ENCODE results near the gene SMC1A. TPM values are rescaled to one million over a fixed set of nuclear protein-coding genes. Genes with fewer than 3 reads are reported as not detected.

SMC1A gene
- total and polyA plus RNA-seq, 2 of the 8 experiments (the other 6 are each of a cell fraction or from before 2014, with no cell fraction given) = 22.2 to 98.1 TPM

DNA sequence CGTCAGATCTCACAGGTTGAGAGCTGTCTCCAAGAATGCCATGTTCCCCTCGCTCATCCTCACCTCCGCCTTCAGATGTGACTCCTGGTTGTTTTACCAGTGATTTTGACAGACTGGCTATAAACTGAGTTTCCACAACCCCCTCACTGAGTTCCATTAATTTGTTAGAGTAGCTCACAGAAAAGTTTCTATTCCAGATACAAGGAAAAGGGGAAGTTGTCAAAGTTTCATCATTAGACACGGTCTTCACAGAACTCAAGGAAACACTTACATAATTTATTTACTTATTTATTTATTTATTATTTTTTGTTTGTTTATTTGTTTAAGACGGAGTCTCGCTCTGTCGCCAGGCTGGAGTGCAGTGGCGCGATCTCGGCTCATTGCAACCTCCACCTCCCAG is 85.4 kb downstream of the SMC1A start:
- H4K91ac ChIP-seq (replicated peaks; ENCODE audit: insufficient read length, low read length) = no peak overlapping the region
- no peaks in the 10 kb centered on the region for H3K4me1 ChIP-seq (replicated peaks in 1 of 4; ENCODE audit: control insufficient read depth in 3 of 4, insufficient read depth in 4 of 4, low read length in 3 of 4)
- POLR2A ChIA-PET (ENCODE audit: partially characterized antibody) = no interaction called here
- H3K27ac ChIP-seq (ENCODE audit: low read depth, low read length) = no peak overlapping the region
- H2AK5ac ChIP-seq (ENCODE audit: low read depth, low read length) = no peak overlapping the region
- H3K4me2 ChIP-seq (ENCODE audit: insufficient read depth in 1 of 2, low read depth in 2 of 2, low read length in 2 of 2) = no peak overlapping the region
- CTCF ChIA-PET (ENCODE audit: partially characterized antibody) = interaction anchor here (0.8 to 3.3 kb wide), 2 partner anchors 8 to 24 kb away, joined by 3 to 18 read pairs; no protein-coding TSS in a partner anchor
- FAIRE-seq (no peak), DNase-seq (ENCODE audit: low read depth in 1 of 2, low spot score in 2 of 2) (no peak)
- no peak overlapping the region for H2AFZ ChIP-seq (ENCODE audit: low read length)
- no peak overlapping the region for H2BK12ac ChIP-seq (ENCODE audit: low read depth, low read length)
- H3K4me3 ChIP-seq (ENCODE audit: extremely low read depth in 1 of 4, insufficient read depth in 2 of 4, low read depth in 3 of 4, low read length in 4 of 4) = no peak overlapping the region
- no peaks in the 10 kb centered on the region for H3K36me3 ChIP-seq (ENCODE audit: control insufficient read depth in 2 of 4, insufficient read depth in 4 of 4, low read length in 3 of 4)
- H3K79me1 ChIP-seq (ENCODE audit: low read depth, low read length) = no peaks in the 10 kb centered on the region
- H2BK15ac ChIP-seq (ENCODE audit: low read length) = no peak overlapping the region
- no peaks in the 10 kb centered on the region for H3K9me3 ChIP-seq (ENCODE audit: insufficient read depth in 2 of 2, low read depth in 1 of 2, low read length in 1 of 2)
- no peak overlapping the region for H3K9ac ChIP-seq (replicated peaks in 1 of 4; ENCODE audit: extremely low read depth in 1 of 4, low read depth in 3 of 4, low read length in 3 of 4)
- no peak overlapping the region for H3K56ac ChIP-seq (replicated peaks; ENCODE audit: insufficient read length, low read depth, low read length)
- H3K27me3 ChIP-seq (replicated peaks in 1 of 4; ENCODE audit: control insufficient read depth in 3 of 4, extremely low read depth in 1 of 4, insufficient read depth in 3 of 4, low read length in 3 of 4) = no peaks in the 10 kb centered on the region
- no peak overlapping the region for H2BK120ac ChIP-seq (replicated peaks; ENCODE audit: low read depth, low read length)
- no peak overlapping the region for H3K14ac ChIP-seq (ENCODE audit: insufficient read length)
- no peak overlapping the region for H3K4ac ChIP-seq (replicated peaks; ENCODE audit: insufficient read length, low read depth, low read length)
- no peak overlapping the region for H4K8ac ChIP-seq (ENCODE audit: extremely low read depth, insufficient read depth, low read length)
- H2BK5ac ChIP-seq (ENCODE audit: low read depth, low read length) = no peak overlapping the region
- no peak overlapping the region for H3K18ac ChIP-seq (ENCODE audit: extremely low read depth, low read length)
- no peak overlapping the region for H2BK20ac ChIP-seq (ENCODE audit: low read length)
- H4K20me1 ChIP-seq (replicated peaks in 1 of 2; ENCODE audit: control insufficient read depth in 1 of 2, insufficient read depth in 2 of 2, low read length in 2 of 2) = no peaks in the 10 kb centered on the region
- 96% methylated on average over 10 of the region's 10 CpGs; no CpG with 5 or more reads in 1 of the 2 experiments for WGBS, 2 experiments (ENCODE audit: extremely low coverage in 1 of 2, insufficient coverage in 1 of 2, insufficient read length in 1 of 2, insufficient replicate concordance in 2 of 2, low coverage in 1 of 2, low lambda C conversion rate in 2 of 2, missing lambda C conversion rate in 1 of 2)
- no peaks in the 10 kb centered on the region for H3K79me2 ChIP-seq (ENCODE audit: control insufficient read depth in 1 of 2, insufficient read depth in 2 of 2, low read length in 2 of 2)
- H4K5ac ChIP-seq (ENCODE audit: insufficient read length, low read depth, low read length) = no peak overlapping the region
- no peak overlapping the region for H3K23ac ChIP-seq (ENCODE audit: insufficient read length)
- H3K23me2 ChIP-seq (ENCODE audit: low read depth, low read length) = no peaks in the 10 kb centered on the region
- no peak for TF ChIP-seq JUN (IDR thresholded peaks at IDR 0.05; ENCODE audit: low read depth, low read length)
- no peak for TF ChIP-seq TAF1 (IDR thresholded peaks at IDR 0.05; ENCODE audit: low read depth, low read length)
- no peak for TF ChIP-seq RFX5 (IDR thresholded peaks at IDR 0.05; ENCODE audit: borderline replicate concordance, low read depth, low read length)
- no peak for TF ChIP-seq ASH2L (IDR thresholded peaks at IDR 0.05; ENCODE audit: low read length)
- no peak for TF ChIP-seq SUZ12 (IDR thresholded peaks at IDR 0.05; ENCODE audit: low read length)
- TF ChIP-seq BRCA1 (IDR thresholded peaks at IDR 0.05; ENCODE audit: low read depth, low read length) = no peak
- TF ChIP-seq SIX5 (IDR thresholded peaks at IDR 0.05; ENCODE audit: low read depth, low read length) = no peak
- TF ChIP-seq, protein P1, sequence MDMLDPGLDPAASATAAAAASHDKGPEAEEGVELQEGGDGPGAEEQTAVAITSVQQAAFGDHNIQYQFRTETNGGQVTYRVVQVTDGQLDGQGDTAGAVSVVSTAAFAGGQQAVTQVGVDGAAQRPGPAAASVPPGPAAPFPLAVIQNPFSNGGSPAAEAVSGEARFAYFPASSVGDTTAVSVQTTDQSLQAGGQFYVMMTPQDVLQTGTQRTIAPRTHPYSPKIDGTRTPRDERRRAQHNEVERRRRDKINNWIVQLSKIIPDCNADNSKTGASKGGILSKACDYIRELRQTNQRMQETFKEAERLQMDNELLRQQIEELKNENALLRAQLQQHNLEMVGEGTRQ (IDR thresholded peaks at IDR 0.05; ENCODE audit: low read length) = no peak
- no peak for TF ChIP-seq KDM4A (IDR thresholded peaks at IDR 0.05; ENCODE audit: low read depth, low read length, severe bottlenecking)
- no peak for TF ChIP-seq MAFK (IDR thresholded peaks at IDR 0.05; ENCODE audit: low read depth, low read length)
- no peak for TF ChIP-seq SRF (IDR thresholded peaks at IDR 0.05; ENCODE audit: low read depth, low read length)
- TF ChIP-seq EP300 (IDR thresholded peaks at IDR 0.05; ENCODE audit: borderline replicate concordance in 1 of 2, low read depth in 2 of 2, low read length in 2 of 2) = no peak
- no peak for TF ChIP-seq CREB1 (IDR thresholded peaks at IDR 0.05)
- TF ChIP-seq, protein P2, sequence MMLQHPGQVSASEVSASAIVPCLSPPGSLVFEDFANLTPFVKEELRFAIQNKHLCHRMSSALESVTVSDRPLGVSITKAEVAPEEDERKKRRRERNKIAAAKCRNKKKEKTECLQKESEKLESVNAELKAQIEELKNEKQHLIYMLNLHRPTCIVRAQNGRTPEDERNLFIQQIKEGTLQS (IDR thresholded peaks at IDR 0.05; ENCODE audit: insufficient read depth, low read depth, low read length) = no peak
